Measurements from ENCODE around the gene NUP153. TPM values are rescaled to one million over a fixed set of nuclear protein-coding genes. Genes with fewer than 3 reads are reported as not detected.
"Not testable (repeated sequence)": the region's sequence is repeated elsewhere in the genome, so short reads cannot be mapped to it uniquely, and the experiment has no call there.

Gene NUP153
- total RNA-seq: 90.2 and 93.5 TPM in 2 replicates

- Mint-ChIP-seq H3K4me3 (ENCODE audit: low read depth) (peak within 1 kb of the TSS; percentile 94), H3K27ac (peak within 1 kb of the TSS; percentile 98), H3K4me1 (ENCODE audit: low read depth) (peaks cover 27% of the 10 kb centered on the region), H3K9me3 (no peaks in the 10 kb centered on the region), H3K36me3 (ENCODE audit: low read depth) (peaks cover 51% of the 10 kb centered on the region), H3K27me3 (ENCODE audit: low read depth) (no peaks in the 10 kb centered on the region)
- peak; percentile 100 for DNase-seq (ENCODE audit: low spot score)
- intact Hi-C loops (cut with micrococcal nuclease): loop anchor here (1.0 to 2.0 kb wide), 4 partner anchors 53 to 558 kb away; partner anchors contain the start of genes DEK, FAM8A1, KDM1B and TPMT
These were observed at the start of gene NUP153 for GRCh38 chr6:17706580-17707370. NUP153 (minus strand) TSS chr6:17706925; CDS start chr6:17706387, 538 bp downstream.

GRCh38 chr6:17754254-17754653 lies 47.5 kb upstream of the NUP153 start:
- Mint-ChIP-seq H3K36me3 (ENCODE audit: low read depth) (no peaks in the 10 kb centered on the region), H3K4me1 (ENCODE audit: low read depth) (no peaks in the 10 kb centered on the region), H3K27me3 (ENCODE audit: low read depth) (peaks cover 9% of the 10 kb centered on the region), H3K9me3 (no peaks in the 10 kb centered on the region), H3K4me3 (ENCODE audit: low read depth) (no peak overlapping the region), H3K27ac (no peak overlapping the region)
- intact Hi-C loops (cut with micrococcal nuclease): no loop called here
- no peak for DNase-seq (ENCODE audit: low spot score)

GRCh38 chr6:17745324-17745723 lies 38.6 kb upstream of the NUP153 start:
- DNase-seq (ENCODE audit: low spot score); H3K9me3 Mint-ChIP-seq; H3K36me3 Mint-ChIP-seq (ENCODE audit: low read depth); H3K4me3 Mint-ChIP-seq (ENCODE audit: low read depth); H3K27me3 Mint-ChIP-seq (ENCODE audit: low read depth); H3K4me1 Mint-ChIP-seq (ENCODE audit: low read depth); H3K27ac Mint-ChIP-seq; intact Hi-C loops (cut with micrococcal nuclease): not testable (repeated sequence)

- H3K27ac Mint-ChIP-seq; H3K9me3 Mint-ChIP-seq; H3K4me3 Mint-ChIP-seq (ENCODE audit: low read depth); DNase-seq (ENCODE audit: low spot score); H3K36me3 Mint-ChIP-seq (ENCODE audit: low read depth); H3K27me3 Mint-ChIP-seq (ENCODE audit: low read depth); intact Hi-C loops (cut with micrococcal nuclease); H3K4me1 Mint-ChIP-seq (ENCODE audit: low read depth): not testable (repeated sequence)
These were observed 38.1 kb upstream of the NUP153 start for GRCh38 chr6:17744757-17745308.

- Mint-ChIP-seq H3K27ac (no peak overlapping the region), H3K9me3 (no peaks in the 10 kb centered on the region), H3K4me1 (ENCODE audit: low read depth) (no peaks in the 10 kb centered on the region), H3K4me3 (ENCODE audit: low read depth) (no peak overlapping the region), H3K27me3 (ENCODE audit: low read depth) (peaks cover 2% of the 10 kb centered on the region), H3K36me3 (ENCODE audit: low read depth) (no peaks in the 10 kb centered on the region)
- DNase-seq (ENCODE audit: low spot score): no peak
- intact Hi-C loops (cut with micrococcal nuclease): no loop called here
These were observed 37.5 kb upstream of the NUP153 start for GRCh38 chr6:17744019-17744756.

- H3K36me3 Mint-ChIP-seq (ENCODE audit: low read depth): no peaks in the 10 kb centered on the region
- no peak overlapping the region for H3K4me3 Mint-ChIP-seq (ENCODE audit: low read depth)
- H3K9me3 Mint-ChIP-seq: peaks cover 15% of the 10 kb centered on the region
- H3K27ac Mint-ChIP-seq: no peak overlapping the region
- intact Hi-C loops (cut with micrococcal nuclease): no loop called here
- H3K27me3 Mint-ChIP-seq (ENCODE audit: low read depth): peaks cover 1% of the 10 kb centered on the region
- no peak for DNase-seq (ENCODE audit: low spot score)
- H3K4me1 Mint-ChIP-seq (ENCODE audit: low read depth): no peaks in the 10 kb centered on the region
These were observed 34.8 kb upstream of the NUP153 start for GRCh38 chr6:17741507-17741906.

- Mint-ChIP-seq H3K4me1 (ENCODE audit: low read depth) (no peaks in the 10 kb centered on the region), H3K4me3 (ENCODE audit: low read depth) (no peak overlapping the region), H3K27ac (no peak overlapping the region), H3K36me3 (ENCODE audit: low read depth) (no peaks in the 10 kb centered on the region), H3K27me3 (ENCODE audit: low read depth) (peaks cover 1% of the 10 kb centered on the region), H3K9me3 (peaks cover 15% of the 10 kb centered on the region)
- intact Hi-C loops (cut with micrococcal nuclease): no loop called here
- no peak for DNase-seq (ENCODE audit: low spot score)
These were observed 34.0 kb upstream of the NUP153 start for GRCh38 chr6:17740559-17741220.

GRCh38 chr6:17737704-17738252 lies 31.1 kb upstream of the NUP153 start:
- Mint-ChIP-seq H3K27me3 (ENCODE audit: low read depth) (peaks cover 1% of the 10 kb centered on the region), H3K36me3 (ENCODE audit: low read depth) (no peaks in the 10 kb centered on the region), H3K9me3 (peaks cover 15% of the 10 kb centered on the region), H3K4me3 (ENCODE audit: low read depth) (no peak overlapping the region), H3K27ac (no peak overlapping the region), H3K4me1 (ENCODE audit: low read depth) (no peaks in the 10 kb centered on the region)
- intact Hi-C loops (cut with micrococcal nuclease): no loop called here
- DNase-seq (ENCODE audit: low spot score): no peak

GRCh38 chr6:17735311-17735710 lies 28.6 kb upstream of the NUP153 start:
- H3K27me3 Mint-ChIP-seq (ENCODE audit: low read depth); H3K4me1 Mint-ChIP-seq (ENCODE audit: low read depth); H3K4me3 Mint-ChIP-seq (ENCODE audit: low read depth); DNase-seq (ENCODE audit: low spot score); intact Hi-C loops (cut with micrococcal nuclease); H3K36me3 Mint-ChIP-seq (ENCODE audit: low read depth); H3K27ac Mint-ChIP-seq: not testable (repeated sequence)
- H3K9me3 Mint-ChIP-seq: peaks cover 15% of the 10 kb centered on the region

- H3K4me3 Mint-ChIP-seq (ENCODE audit: low read depth): no peak overlapping the region
- no peak for DNase-seq (ENCODE audit: low spot score)
- H3K4me1 Mint-ChIP-seq (ENCODE audit: low read depth): no peaks in the 10 kb centered on the region
- no peaks in the 10 kb centered on the region for H3K36me3 Mint-ChIP-seq (ENCODE audit: low read depth)
- H3K27me3 Mint-ChIP-seq (ENCODE audit: low read depth): no peaks in the 10 kb centered on the region
- intact Hi-C loops (cut with micrococcal nuclease): no loop called here
- H3K27ac Mint-ChIP-seq: no peak overlapping the region
- no peaks in the 10 kb centered on the region for H3K9me3 Mint-ChIP-seq
These were observed 23.5 kb upstream of the NUP153 start for GRCh38 chr6:17730078-17730704.

GRCh38 chr6:17729223-17730077 lies 22.7 kb upstream of the NUP153 start:
- no peak overlapping the region for H3K27ac Mint-ChIP-seq
- no peak for DNase-seq (ENCODE audit: low spot score)
- H3K36me3 Mint-ChIP-seq (ENCODE audit: low read depth): no peaks in the 10 kb centered on the region
- no peak overlapping the region for H3K4me3 Mint-ChIP-seq (ENCODE audit: low read depth)
- no peaks in the 10 kb centered on the region for H3K9me3 Mint-ChIP-seq
- intact Hi-C loops (cut with micrococcal nuclease): no loop called here
- H3K4me1 Mint-ChIP-seq (ENCODE audit: low read depth): no peaks in the 10 kb centered on the region
- H3K27me3 Mint-ChIP-seq (ENCODE audit: low read depth): no peaks in the 10 kb centered on the region
